GM12864 (cell line): Measurements from ENCODE around the gene EMX2.
"Not testable (repeated sequence)": the region's sequence is repeated elsewhere in the genome, so short reads cannot be mapped to it uniquely, and the experiment has no call there.

Experiments used
- DNase-seq: peaks from one replicate; pipeline ENCODE4 v3.0.0-alpha.2; 2011; ENCODE audit warnings: low read depth
- H3K4me3 ChIP-seq: 2 replicates; pipeline ENCODE4 v1.5.1; 2011; ENCODE audit warnings: mild to moderate bottlenecking, low read depth, low read length, control low read depth
- CTCF ChIP-seq: IDR thresholded peaks from 2 replicates; pipeline ENCODE4 v1.5.1; 2011; ENCODE audit warnings: low read depth, mild to moderate bottlenecking, moderate library complexity, low read length, control low read depth, inconsistent platforms; ENCODE audit errors: missing control alignments

Gene EMX2

GRCh38 chr10:117574498-117575146 is 32.1 kb downstream of the EMX2 start:
- no peak for TF ChIP-seq CTCF
- H3K4me3 ChIP-seq: no peak overlapping the region
- DNase-seq: no peak

GRCh38 chr10:117578490-117578889 is 35.9 kb downstream of the EMX2 start:
- TF ChIP-seq CTCF: no peak
- DNase-seq: no peak
- H3K4me3 ChIP-seq: no peak overlapping the region

- DNase-seq: no peak
- no peak for TF ChIP-seq CTCF
- H3K4me3 ChIP-seq: no peak overlapping the region
Observed at GRCh38 chr10:117578999-117579590, 36.5 kb downstream of the EMX2 start.

- no peak overlapping the region for H3K4me3 ChIP-seq
- DNase-seq: no peak
- no peak for TF ChIP-seq CTCF
Observed at GRCh38 chr10:117581961-117582360, 39.4 kb downstream of the EMX2 start.

- not testable (repeated sequence) for DNase-seq, H3K4me3 ChIP-seq
Observed at GRCh38 chr10:117584831-117585230, 42.3 kb downstream of the EMX2 start.

- no peak for DNase-seq
- H3K4me3 ChIP-seq: no peak overlapping the region
- TF ChIP-seq CTCF: no peak
Observed at GRCh38 chr10:117587036-117587435, 44.5 kb downstream of the EMX2 start.

- no peak overlapping the region for H3K4me3 ChIP-seq
- no peak for TF ChIP-seq CTCF
- DNase-seq: no peak
Observed at GRCh38 chr10:117590101-117590875, 47.7 kb downstream of the EMX2 start.
